H1 (cell line): ENCODE data around the gene YAP1. TPM values are rescaled to one million over a fixed set of nuclear protein-coding genes. Genes with fewer than 3 reads are reported as not detected.

ENCODE experiments used
- CTCF ChIP-seq, 3 experiments: IDR thresholded peaks; 1 replicate in 2 of 3; 2 replicates in 1 of 3; pipeline versions ENCODE4 v1.5.1 to v1.6.1; 2011; ENCODE audit warnings: low read length in 3 of 3, mild to moderate bottlenecking in 3 of 3, inconsistent platforms in 2 of 3, low read depth in 1 of 3, moderate library complexity in 1 of 3; ENCODE audit not compliant: insufficient read depth in 1 of 3; ENCODE audit errors: control extremely low read depth in 1 of 3
- POLR2A ChIP-seq, 2 experiments: IDR thresholded peaks; 1 replicate in 1 of 2; 2 replicates in 1 of 2; pipeline ENCODE4 v1.6.1; 2011; ENCODE audit warnings: low read depth in 2 of 2, low read length in 2 of 2, mild to moderate bottlenecking in 2 of 2; ENCODE audit errors: control extremely low read depth in 1 of 2
- POLR2AphosphoS5 ChIP-seq: IDR thresholded peaks from 2 replicates; pipeline ENCODE4 v1.6.1; 2011; ENCODE audit warnings: low read depth, low read length
- SIX5 ChIP-seq: IDR thresholded peaks from 2 replicates; pipeline ENCODE4 v1.6.1; 2011; ENCODE audit warnings: mild to moderate bottlenecking, low read depth, low read length
- TCF12 ChIP-seq: IDR thresholded peaks from 2 replicates; pipeline ENCODE4 v1.6.1; 2011; ENCODE audit warnings: low read depth, mild to moderate bottlenecking, low read length
- polyA plus RNA-seq, 7 experiments: library from polyadenylated mRNA; depleted of rRNA in 3 of 7; stranded (reverse) in 5 of 7; unstranded in 2 of 7; fragments of >200 nt in 5 of 7; fragments of 200-250 nt in 2 of 7; gene quantifications; 1 replicate in 5 of 7; 2 replicates in 1 of 7; 4 replicates in 1 of 7; pipeline versions ENCODE4 v1.2.1 to v1.2.3, GENCODE V29; 2011 to 2013; ENCODE audit warnings: missing spikeins in 2 of 7, mixed read lengths in 2 of 7
- total RNA-seq: library from RNA; stranded (reverse); fragmentation: NEBNext Ultra II Directional; extraction: Animal tissue kit (Norgen Biotek cat#: 25700); gene quantifications from 2 replicates; pipeline ENCODE4 v1.2.1, GENCODE V29; 2021

YAP1 gene
- total and polyA plus RNA-seq, 2 of the 8 experiments (the other 6 are each of a cell fraction or from before 2014, with no cell fraction given), result 62.0 to 108 TPM

- TF ChIP-seq CTCF (IDR thresholded peaks at IDR 0.05; ENCODE audit: control extremely low read depth in 1 of 3, insufficient read depth in 1 of 3, low read depth in 1 of 3, low read length in 3 of 3) (no peak), POLR2A (IDR thresholded peaks at IDR 0.05; ENCODE audit: control extremely low read depth in 1 of 2, low read depth in 2 of 2, low read length in 2 of 2) (no peak), SIX5 (no peak), TCF12 (no peak), POLR2AphosphoS5 (no peak)
Measured at GRCh38 chr11:102099755-102100154, 10.5 kb upstream of the YAP1 start (continued).
